Fibroblast of villous mesenchyme (primary cell): ENCODE data around the gene SSU72. TPM values are rescaled to one million over a fixed set of nuclear protein-coding genes. Genes with fewer than 3 reads are reported as not detected.
"Not testable (repeated sequence)": the region's sequence is repeated elsewhere in the genome, so short reads cannot be mapped to it uniquely, and the experiment has no call there.

Experiments used
- DNase-seq: peaks from one replicate; pipeline ENCODE4 v3.0.0-alpha.2; 2010; ENCODE audit warnings: low read depth
- H3K4me3 ChIP-seq: 2 replicates; pipeline ENCODE4 v1.5.1; 2011; ENCODE audit warnings: low read depth, mild to moderate bottlenecking, low read length
- CTCF ChIP-seq: IDR thresholded peaks from 2 replicates; pipeline ENCODE4 v1.5.1; 2012; ENCODE audit warnings: low read depth, mild to moderate bottlenecking, low read length; ENCODE audit not compliant: insufficient read depth
- total RNA-seq: library from RNA; depleted of rRNA; stranded (reverse); fragments of >200 nt; gene quantifications from 2 replicates; pipeline ENCODE4 v1.2.3, GENCODE V29; 2012

SSU72 gene
- total RNA-seq, 1 donor, result 58.7 TPM

DNA sequence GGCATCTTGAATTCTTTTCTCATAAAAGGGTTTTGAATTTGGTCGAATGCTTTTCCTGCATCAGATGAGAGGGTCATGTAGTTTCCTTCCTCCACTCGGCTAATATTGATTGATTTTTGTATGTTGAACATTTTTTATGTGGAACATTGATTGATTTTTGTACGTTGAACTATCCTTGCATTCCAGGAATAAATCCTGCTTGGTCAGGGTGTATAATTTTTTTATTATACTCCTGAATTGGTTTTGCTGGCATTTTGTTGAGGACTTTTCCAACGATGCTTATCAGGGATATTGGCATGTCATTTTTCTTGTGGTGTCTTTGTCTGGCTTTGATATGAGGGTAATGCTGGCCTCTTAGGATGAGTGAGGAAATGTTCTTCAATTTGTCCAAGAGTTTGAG lies 42.7 kb downstream of the SSU72 start:
- H3K4me3 ChIP-seq, result no peak overlapping the region
- TF ChIP-seq CTCF, result no peak
- no peak for DNase-seq

DNA sequence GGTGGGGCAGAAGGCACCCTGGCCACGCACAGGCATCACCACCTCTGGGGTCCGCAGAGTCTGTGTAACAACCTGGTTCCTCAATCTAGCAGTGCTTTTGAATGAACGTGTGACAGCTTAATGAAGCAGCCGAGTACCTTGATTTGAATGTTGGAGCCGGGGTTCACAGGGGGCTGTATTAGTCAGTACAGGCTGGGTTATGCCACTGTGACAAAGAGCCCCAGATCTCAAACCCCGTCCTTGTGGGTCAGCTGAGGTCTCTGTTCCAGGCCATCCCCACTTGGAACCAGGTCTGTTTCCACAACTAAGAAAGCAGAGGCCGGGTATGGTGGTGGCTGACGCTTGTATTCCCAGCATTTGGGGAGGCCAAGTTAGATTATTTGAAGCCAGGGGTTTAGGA lies 44.7 kb downstream of the SSU72 start:
- H3K4me3 ChIP-seq, result no peak overlapping the region
- no peak for DNase-seq
- no peak for TF ChIP-seq CTCF

DNA sequence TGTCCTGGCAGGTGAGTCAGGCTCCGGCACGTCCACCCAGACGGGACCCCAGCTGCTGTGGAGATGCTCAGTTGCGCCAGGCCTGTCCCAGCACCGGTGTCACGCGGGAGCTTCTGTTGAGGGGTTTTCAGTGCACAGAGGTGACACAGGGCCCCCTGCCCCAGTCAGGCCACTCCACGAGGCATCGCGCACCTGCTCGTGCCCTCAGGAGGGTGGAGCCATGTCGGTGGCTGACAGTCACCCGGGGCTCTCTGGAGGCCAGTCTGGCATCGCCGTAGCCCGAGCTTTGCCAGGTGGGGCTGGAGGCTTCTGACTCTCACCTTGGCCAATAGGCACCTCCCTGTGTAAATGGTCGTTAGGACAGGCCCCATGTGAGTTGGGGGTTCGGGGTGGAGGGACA lies 45.3 kb downstream of the SSU72 start:
- DNase-seq, result no peak
- no peak overlapping the region for H3K4me3 ChIP-seq

DNA sequence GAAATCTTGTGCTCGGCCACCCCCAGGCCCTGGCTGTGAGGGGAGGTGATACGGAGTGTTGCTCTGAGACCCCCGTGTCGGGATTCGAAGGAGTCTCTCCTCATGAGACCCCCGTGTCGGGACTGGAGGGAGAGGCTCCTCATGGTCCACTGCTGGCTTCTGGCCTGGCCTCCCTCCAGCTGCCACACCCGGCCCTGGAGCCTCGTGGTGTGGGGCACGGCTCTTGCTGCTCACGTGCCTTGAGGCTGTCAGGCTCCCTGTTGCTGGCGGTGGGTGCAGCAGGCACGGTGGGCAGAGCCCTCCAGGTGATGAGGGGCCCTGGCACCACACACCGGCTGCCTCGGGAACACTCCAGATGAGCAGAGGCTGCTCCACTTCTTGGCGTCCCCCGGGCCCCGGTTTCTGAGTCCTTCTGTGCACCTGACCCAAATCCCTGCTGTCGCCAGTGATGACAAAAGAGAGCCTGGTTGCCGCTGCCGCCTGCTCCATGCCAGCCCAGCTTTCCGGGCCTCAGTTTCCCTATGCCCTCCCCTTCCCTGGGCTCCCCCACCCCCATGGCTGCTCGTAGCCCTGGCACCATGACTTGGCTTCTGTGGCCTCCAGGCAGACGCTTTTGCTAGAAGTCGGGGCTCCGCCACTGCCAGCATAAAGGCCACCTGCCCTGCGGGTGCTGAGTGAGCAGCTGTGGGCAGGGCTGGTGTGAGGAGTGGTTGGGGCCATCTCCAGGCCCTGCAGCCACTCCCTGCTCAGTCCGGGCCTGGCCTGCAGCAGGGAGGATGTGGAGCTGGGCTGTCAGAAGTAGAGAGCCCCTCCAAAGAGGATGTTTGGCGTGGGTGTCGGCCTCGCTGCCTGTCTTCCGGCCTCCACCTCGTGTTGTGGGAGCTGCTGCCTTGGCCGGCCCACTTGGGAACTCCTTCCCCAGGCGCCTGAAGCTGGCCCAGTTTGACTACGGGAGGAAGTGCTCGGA lies 46.1 kb downstream of the SSU72 start:
- H3K4me3 ChIP-seq, result no peak overlapping the region
- DNase-seq, result no peak
- TF ChIP-seq CTCF, result no peak

More for the DNA sequence above, 45.3 kb downstream of the SSU72 start:
- no peak for TF ChIP-seq CTCF

GRCh38 chr1:1527092-1527816 lies 47.4 kb downstream of the SSU72 start:
- DNase-seq, result no peak

DNA sequence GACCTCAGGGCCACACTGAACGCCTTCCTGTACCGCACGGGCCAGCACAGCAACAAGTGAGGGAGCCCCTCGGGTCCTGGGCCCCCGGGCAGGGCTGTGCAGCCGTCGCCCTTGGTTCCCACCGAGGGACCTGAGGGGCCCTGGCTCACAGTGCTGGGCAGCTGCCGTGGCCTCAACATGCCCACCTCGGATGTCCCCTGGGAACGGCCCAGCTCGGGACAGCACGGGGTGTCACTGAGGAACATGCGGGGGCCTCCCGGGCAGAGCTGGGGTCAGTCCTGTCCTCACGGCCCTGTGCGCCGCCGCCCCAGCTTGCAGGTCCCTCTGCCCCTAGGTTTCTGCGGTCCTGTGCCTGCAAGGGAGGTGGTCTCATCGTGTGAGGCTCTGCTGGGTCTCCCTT lies 48.2 kb downstream of the SSU72 start:
- H3K4me3 ChIP-seq, DNase-seq: not testable (repeated sequence)

More at GRCh38 chr1:1527092-1527816, 47.4 kb downstream of the SSU72 start:
- H3K4me3 ChIP-seq, result no peak overlapping the region
- no peak for TF ChIP-seq CTCF

GRCh38 chr1:1524750-1525383 lies 49.8 kb downstream of the SSU72 start:
- not testable (repeated sequence) for DNase-seq

GRCh38 chr1:1523651-1524050 lies 51.0 kb downstream of the SSU72 start:
- not testable (repeated sequence) for DNase-seq, H3K4me3 ChIP-seq

More at GRCh38 chr1:1524750-1525383, 49.8 kb downstream of the SSU72 start:
- not testable (repeated sequence) for H3K4me3 ChIP-seq

DNA sequence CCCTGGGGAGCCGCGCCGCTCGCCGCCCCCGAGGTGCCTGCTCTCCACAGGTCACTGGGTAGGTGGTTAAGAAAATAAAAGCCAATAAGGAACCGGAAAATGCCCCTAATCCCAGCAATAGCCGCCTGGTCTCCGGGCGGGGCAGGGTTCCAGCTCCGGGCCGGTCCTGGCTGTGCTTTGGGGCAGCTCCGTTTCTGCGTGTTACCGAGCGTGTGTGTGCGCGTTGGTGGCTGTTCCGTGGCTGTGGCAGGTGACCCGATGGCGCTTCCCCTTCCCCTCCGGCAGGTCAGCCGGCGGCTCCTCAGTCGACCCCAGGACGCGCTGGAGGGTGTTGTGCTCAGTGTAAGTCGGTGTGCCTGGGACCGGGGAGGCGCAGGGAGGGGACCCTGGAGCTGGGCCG lies 51.4 kb downstream of the SSU72 start:
- DNase-seq, result not testable (repeated sequence)

DNA sequence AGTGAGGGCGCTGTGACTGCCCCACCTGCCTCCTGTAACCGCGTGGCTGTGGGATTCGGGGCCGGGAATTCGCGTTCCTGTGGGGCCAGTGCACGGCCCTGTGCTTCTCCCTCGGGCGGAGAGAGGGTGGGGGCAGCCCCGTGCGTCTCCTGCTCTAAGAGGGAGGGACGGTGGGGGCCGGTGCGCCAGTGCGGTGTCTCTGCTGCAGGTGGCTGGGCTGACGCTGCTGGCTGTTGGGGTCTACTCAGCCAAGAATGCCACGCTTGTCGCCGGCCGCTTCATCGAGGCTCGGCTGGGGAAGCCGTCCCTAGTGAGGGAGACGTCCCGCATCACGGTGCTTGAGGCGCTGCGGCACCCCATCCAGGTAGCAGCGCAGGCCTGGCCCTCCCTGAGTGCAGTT lies 52.1 kb downstream of the SSU72 start:
- DNase-seq, H3K4me3 ChIP-seq: not testable (repeated sequence)

More for the DNA sequence above, 51.4 kb downstream of the SSU72 start:
- H3K4me3 ChIP-seq, result not testable (repeated sequence)
